Keratinocyte (primary cell): Measurements from ENCODE around the gene SPOCK1. TPM values are rescaled to one million over a fixed set of nuclear protein-coding genes. Genes with fewer than 3 reads are reported as not detected.
A peak's percentile ranks its signal among the peaks of the same experiment; 100 is the strongest.
"Not testable (repeated sequence)": the region's sequence is repeated elsewhere in the genome, so short reads cannot be mapped to it uniquely, and the experiment has no call there.

Experiments used
- DNase-seq: peaks from one replicate; pipeline ENCODE4 v3.0.0-alpha.2; 2011; ENCODE audit warnings: low read depth, missing footprints, low spot score
- FAIRE-seq: peaks from 2 replicates; lab custom pipeline; 2011; peaks lifted over from hg19 to GRCh38; lab: Jason Lieb, UNC
- H2AFZ ChIP-seq: 2 replicates; pipeline ENCODE4 v1.6.0; 2012; ENCODE audit warnings: low read length, control low read depth, inconsistent platforms; ENCODE audit not compliant: control insufficient read depth
- H3K27ac ChIP-seq: 2 replicates; pipeline ENCODE4 v1.5.1; 2011; ENCODE audit warnings: low read length; ENCODE audit not compliant: control insufficient read depth, insufficient read depth
- H3K27me3 ChIP-seq: 3 replicates; pipeline ENCODE4 v1.6.0; 2011; ENCODE audit warnings: low read length; ENCODE audit not compliant: control insufficient read depth, insufficient read depth; ENCODE audit errors: extremely low read depth
- H3K36me3 ChIP-seq, 2 experiments: 2 replicates in 1 of 2; 3 replicates in 1 of 2; pipeline ENCODE4 v1.5.1; 2011; ENCODE audit warnings: low read length in 2 of 2, mild to moderate bottlenecking in 1 of 2; ENCODE audit not compliant: control insufficient read depth in 2 of 2, insufficient read depth in 2 of 2; ENCODE audit errors: extremely low read depth in 1 of 2
- H3K4me1 ChIP-seq: 3 replicates; pipeline ENCODE4 v1.5.1; 2011; ENCODE audit warnings: low read length; ENCODE audit not compliant: control insufficient read depth, insufficient read depth; ENCODE audit errors: extremely low read depth
- H3K4me2 ChIP-seq: 3 replicates; pipeline ENCODE4 v1.6.0; 2011; ENCODE audit warnings: low read depth, low read length; ENCODE audit not compliant: control insufficient read depth, insufficient read depth; ENCODE audit errors: extremely low read depth
- H3K4me3 ChIP-seq, 3 experiments: fragments of 200-600 bp in 1 of 3; sonication (generic) in 1 of 3; 2 replicates in 2 of 3; 3 replicates in 1 of 3; pipeline ENCODE4 v1.5.1; 2011 to 2016; ENCODE audit warnings: low read length in 3 of 3, mild to moderate bottlenecking in 3 of 3, control low read depth in 2 of 3, inconsistent platforms in 1 of 3, low read depth in 1 of 3, mixed read lengths in 1 of 3, mixed run types in 1 of 3, moderate library complexity in 1 of 3; ENCODE audit not compliant: control insufficient read depth in 2 of 3, insufficient read depth in 2 of 3; ENCODE audit errors: extremely low read depth in 1 of 3
- H3K79me2 ChIP-seq: 2 replicates; pipeline ENCODE4 v1.6.0; 2012; ENCODE audit warnings: low read length; ENCODE audit not compliant: control insufficient read depth, insufficient read depth
- H3K9ac ChIP-seq: 3 replicates; pipeline ENCODE4 v1.6.0; 2011; ENCODE audit warnings: low read length; ENCODE audit not compliant: control insufficient read depth, insufficient read depth; ENCODE audit errors: extremely low read depth
- H3K9me1 ChIP-seq: 3 replicates; pipeline ENCODE4 v1.6.0; 2011; ENCODE audit warnings: low read length; ENCODE audit not compliant: control insufficient read depth, insufficient read depth; ENCODE audit errors: extremely low read depth
- H3K9me3 ChIP-seq: 2 replicates; pipeline ENCODE4 v1.5.1; 2012; ENCODE audit warnings: low read depth, low read length; ENCODE audit not compliant: control insufficient read depth
- H4K20me1 ChIP-seq: 3 replicates; pipeline ENCODE4 v1.6.0; 2011; ENCODE audit warnings: low read length; ENCODE audit not compliant: control insufficient read depth, insufficient read depth; ENCODE audit errors: extremely low read depth
- CTCF ChIP-seq, 3 experiments: IDR thresholded peaks in 1 of 3; conservative IDR thresholded peaks in 1 of 3; optimal IDR thresholded peaks in 1 of 3; 2 replicates in 2 of 3; 3 replicates in 1 of 3; pipeline versions ENCODE3 to v1.5.1; 2011; ENCODE audit warnings: low read length in 3 of 3, mild to moderate bottlenecking in 3 of 3, moderate library complexity in 2 of 3, control low read depth in 1 of 3, inconsistent platforms in 1 of 3; ENCODE audit not compliant: insufficient read depth in 2 of 3; ENCODE audit errors: extremely low read depth in 1 of 3
- EZH2 ChIP-seq: IDR thresholded peaks from one replicate; pipeline ENCODE4 v1.6.1; 2012; ENCODE audit warnings: inconsistent platforms, mild to moderate bottlenecking, low read length, moderate library complexity
- dilution Hi-C: fragments of 300-500 bp; cut with MboI; formaldehyde crosslinking; loops from one replicate; pipeline ENCODE4 v1.7.0; 2020; ENCODE audit warnings: low sequenced_read_pairs; ENCODE audit not compliant: extremely low pct_ligation_motif_present
- polyA minus RNA-seq, 3 experiments: library from RNA; depleted of rRNA, polyadenylated mRNA; stranded (reverse); fragments of >200 nt; gene quantifications; 1 replicate in 1 of 3; 2 replicates in 1 of 3; 3 replicates in 1 of 3; pipeline ENCODE4 v1.2.3, GENCODE V29; 2011
- polyA plus RNA-seq, 5 experiments: library from polyadenylated mRNA; depleted of rRNA in 3 of 5; stranded (reverse) in 3 of 5; stranded (forward) in 1 of 5; unstranded in 1 of 5; fragments of >200 nt; gene quantifications; 1 replicate in 1 of 5; 2 replicates in 3 of 5; 3 replicates in 1 of 5; pipeline versions ENCODE4 v1.2.1 to v1.2.3, GENCODE V29; 2011 to 2012; ENCODE audit warnings: missing spikeins in 2 of 5, low read depth in 1 of 5, low replicate concordance in 1 of 5

The SPOCK1 gene
- 5.5 to 25.6 TPM (median 7.6 TPM) in 3 replicates for polyA plus RNA-seq
- 3.2 TPM for polyA plus RNA-seq (2011; ENCODE audit: low read depth)
- polyA plus RNA-seq (2011; cell fraction: cytosol; rRNA removed): 7.3 and 9.4 TPM in 2 replicates
- polyA plus RNA-seq (2011; cell fraction: nucleus; rRNA removed): 34.3 and 40.8 TPM in 2 replicates
- 4.3 and 5.3 TPM in 2 replicates for polyA plus RNA-seq (2012; ENCODE audit: low replicate concordance)
- 7.2 to 48.8 TPM (median 10.5 TPM) in 3 replicates for polyA minus RNA-seq
- 14.6 TPM for polyA minus RNA-seq (2011; cell fraction: cytosol; rRNA and poly(A)+ RNA removed)
- polyA minus RNA-seq (2011; cell fraction: nucleus; rRNA and poly(A)+ RNA removed): 33.4 and 108 TPM in 2 replicates

- no peaks in the 10 kb centered on the region for H3K79me2 ChIP-seq
- H3K9me1 ChIP-seq: no peaks in the 10 kb centered on the region
- peak within 1 kb of the TSS; percentile 20 to 44 (median 36) for H3K4me3 ChIP-seq
- DNase-seq: no peak
- peak within 1 kb of the TSS; percentile 71 for H3K4me2 ChIP-seq
- H3K9ac ChIP-seq: no peak within 1 kb of the TSS
- H3K4me1 ChIP-seq: peaks cover 3% of the 10 kb centered on the region
- no peak within 1 kb of the TSS for H3K27ac ChIP-seq
- FAIRE-seq: no peak
- H4K20me1 ChIP-seq: no peaks in the 10 kb centered on the region
- H3K36me3 ChIP-seq: no peaks in the 10 kb centered on the region
- dilution Hi-C loops: no loop called here
- H3K27me3 ChIP-seq: peaks cover 32% of the 10 kb centered on the region
- H2AFZ ChIP-seq: peak within 1 kb of the TSS; percentile 19
- no peaks in the 10 kb centered on the region for H3K9me3 ChIP-seq
- TF ChIP-seq EZH2 (peak; percentile 96), CTCF (optimal IDR thresholded peaks at IDR 0.05 in 1 of 3, IDR thresholded peaks at IDR 0.05 in 1 of 3, conservative IDR thresholded peaks at IDR 0.05 in 1 of 3; ENCODE audit: extremely low read depth in 1 of 3, insufficient read depth in 2 of 3, low read length in 3 of 3) (peak in 2 of 3 experiments; percentile 57 to 79)
Measured at GRCh38 chr5:137498736-137499505, at the start of gene SPOCK1. Gene SPOCK1 (minus strand): TSS chr5:137499326.

- no peak overlapping the region for H3K27ac ChIP-seq
- H3K9me1 ChIP-seq: no peaks in the 10 kb centered on the region
- H3K4me3 ChIP-seq: no peak overlapping the region
- no peak overlapping the region for H2AFZ ChIP-seq
- no peaks in the 10 kb centered on the region for H3K79me2 ChIP-seq
- no peak overlapping the region for H3K9ac ChIP-seq
- H3K27me3 ChIP-seq: no peaks in the 10 kb centered on the region
- no peaks in the 10 kb centered on the region for H3K9me3 ChIP-seq
- dilution Hi-C loops: no loop called here
- no peaks in the 10 kb centered on the region for H3K36me3 ChIP-seq
- no peak overlapping the region for H3K4me2 ChIP-seq
- FAIRE-seq: no peak
- no peak for DNase-seq
- no peaks in the 10 kb centered on the region for H4K20me1 ChIP-seq
- TF ChIP-seq EZH2 (no peak), CTCF (optimal IDR thresholded peaks at IDR 0.05 in 1 of 3, IDR thresholded peaks at IDR 0.05 in 1 of 3, conservative IDR thresholded peaks at IDR 0.05 in 1 of 3; ENCODE audit: extremely low read depth in 1 of 3, insufficient read depth in 2 of 3, low read length in 3 of 3) (no peak)
- no peaks in the 10 kb centered on the region for H3K4me1 ChIP-seq
Measured at GRCh38 chr5:137545956-137546355, 46.8 kb upstream of the SPOCK1 start.

- H3K4me2 ChIP-seq, H3K9me1 ChIP-seq, H2AFZ ChIP-seq, H3K79me2 ChIP-seq, H3K4me3 ChIP-seq, H3K4me1 ChIP-seq, H3K27me3 ChIP-seq, H3K36me3 ChIP-seq, H4K20me1 ChIP-seq, H3K9me3 ChIP-seq, FAIRE-seq, DNase-seq, dilution Hi-C loops, H3K9ac ChIP-seq, H3K27ac ChIP-seq: not testable (repeated sequence)
Measured at GRCh38 chr5:137535449-137535848, 36.3 kb upstream of the SPOCK1 start.
